HS-5 (cell line): ENCODE data around the gene DIS3L2.
"Not testable (repeated sequence)": the region's sequence is repeated elsewhere in the genome, so short reads cannot be mapped to it uniquely, and the experiment has no call there.

Source experiments
- DNase-seq: peaks from one replicate; pipeline ENCODE4 v3.0.0-alpha.2; 2012; ENCODE audit warnings: low read depth

The DIS3L2 gene

GRCh38 chr2:232334885-232335205, 373.3 kb downstream of the DIS3L2 start:
- not testable (repeated sequence) for DNase-seq

GRCh38 chr2:232335206-232335858, 373.8 kb downstream of the DIS3L2 start:
- DNase-seq = not testable (repeated sequence)

- DNase-seq = no peak
Measured at GRCh38 chr2:232335859-232336215, 374.3 kb downstream of the DIS3L2 start.

- no peak for DNase-seq
Measured at GRCh38 chr2:232336241-232336736, 374.8 kb downstream of the DIS3L2 start.

GRCh38 chr2:232336981-232337720, 375.6 kb downstream of the DIS3L2 start:
- no peak for DNase-seq

- DNase-seq = not testable (repeated sequence)
Measured at GRCh38 chr2:232338094-232338758, 376.7 kb downstream of the DIS3L2 start.

GRCh38 chr2:232338759-232339106, 377.2 kb downstream of the DIS3L2 start:
- no peak for DNase-seq

GRCh38 chr2:232339121-232340081, 377.9 kb downstream of the DIS3L2 start:
- DNase-seq = no peak

- no peak for DNase-seq
Measured at GRCh38 chr2:232340171-232340935, 378.8 kb downstream of the DIS3L2 start.

GRCh38 chr2:232341061-232341738, 379.7 kb downstream of the DIS3L2 start:
- DNase-seq = no peak

GRCh38 chr2:232341739-232342126, 380.2 kb downstream of the DIS3L2 start:
- no peak for DNase-seq

GRCh38 chr2:232342635-232343565, 381.4 kb downstream of the DIS3L2 start:
- DNase-seq = no peak

- no peak for DNase-seq
Measured at GRCh38 chr2:232343821-232344220, 382.3 kb downstream of the DIS3L2 start.

GRCh38 chr2:232345251-232345650, 383.7 kb downstream of the DIS3L2 start:
- DNase-seq = no peak

GRCh38 chr2:232347369-232347768, 385.9 kb downstream of the DIS3L2 start:
- DNase-seq = no peak

- no peak for DNase-seq
Measured at GRCh38 chr2:232348936-232349335, 387.4 kb downstream of the DIS3L2 start.

GRCh38 chr2:232349546-232349945, 388.0 kb downstream of the DIS3L2 start:
- no peak for DNase-seq

GRCh38 chr2:232349946-232350635, 388.6 kb downstream of the DIS3L2 start:
- no peak for DNase-seq
